Aorta (tissue), 5 donors: ENCODE measurements around the gene BRICD5. TPM values are rescaled to one million over a fixed set of nuclear protein-coding genes. Genes with fewer than 3 reads are reported as not detected.

ENCODE experiments used
- ATAC-seq: fragments of 200-7000 bp; cut with Tn5 transposase; one replicate; pipeline ENCODE4 v1.9.1; 2022; ENCODE audit warnings: moderate library complexity; ENCODE audit not compliant: low FRiP score
- DNase-seq, 2 donors: peaks; one replicate each; pipeline ENCODE4 v3.0.0-alpha.2; 2020
- H3K27ac ChIP-seq, 2 donors: one replicate each; pipeline ENCODE4 v1.5.1; 2013; ENCODE audit warnings: low read length in 2 of 2, mild to moderate bottlenecking in 2 of 2, moderate library complexity in 2 of 2, control low read depth in 1 of 2, inconsistent platforms in 1 of 2, low read depth in 1 of 2
- H3K27me3 ChIP-seq, 2 donors: one replicate each; pipeline ENCODE4 v1.6.1; 2013; ENCODE audit warnings: control low read depth in 1 of 2, low read length in 1 of 2, mild to moderate bottlenecking in 1 of 2, moderate library complexity in 1 of 2; ENCODE audit not compliant: insufficient read depth in 2 of 2, control insufficient read depth in 1 of 2
- H3K36me3 ChIP-seq, 2 donors: one replicate each; pipeline ENCODE4 v1.6.1; 2013; ENCODE audit warnings: control low read depth in 1 of 2, low read length in 1 of 2, mild to moderate bottlenecking in 1 of 2; ENCODE audit not compliant: insufficient read depth in 2 of 2, control insufficient read depth in 1 of 2
- H3K4me1 ChIP-seq, 2 donors: one replicate each; pipeline ENCODE4 v1.6.1; 2013; ENCODE audit warnings: low read length in 2 of 2, control low read depth in 1 of 2, mild to moderate bottlenecking in 1 of 2, moderate library complexity in 1 of 2; ENCODE audit not compliant: insufficient read depth in 2 of 2, control insufficient read depth in 1 of 2
- H3K4me3 ChIP-seq, 2 donors: one replicate each; pipeline ENCODE4 v1.5.1; 2013; ENCODE audit warnings: low read length in 2 of 2, control low read depth in 1 of 2, mild to moderate bottlenecking in 1 of 2
- H3K9me3 ChIP-seq: one replicate; pipeline ENCODE4 v1.6.1; 2013; ENCODE audit warnings: mild to moderate bottlenecking, low read length; ENCODE audit not compliant: control insufficient read depth
- WGBS, 2 donors: extraction: QIAGEN DNeasy Blood & Tissue Kit; methylation state at CpG; one replicate each; pipeline ENCODE4 v1.1.7; 2013; 5-methylcytosine and 5-hydroxymethylcytosine counted together
- intact Hi-C, 2 donors: fragments of 100-400 bp; cut with DNase I; formaldehyde crosslinking; loops; one replicate each; pipeline versions ENCODE4 v1.14.2 to v1.15.0; 2022
- polyA plus RNA-seq, 2 donors: library from polyadenylated mRNA; stranded (reverse); fragments of 200-250 nt; gene quantifications; one replicate each; pipeline ENCODE4 v1.2.3, GENCODE V29; 2013
- total RNA-seq, 2 donors: library from RNA; stranded (reverse); fragmentation: NEBNext Ultra II Directional; extraction: Animal tissue kit (Norgen Biotek cat#: 25700); gene quantifications; one replicate each; pipeline ENCODE4 v1.2.1, GENCODE V29; 2021
- donor health status: healthy with polysubstance abuse.
- donor health status: Bipolar disorder and iron deficiency.
- donor health status: DM: no; HTN: no; CAD: no.
- donor health status: DM: no; HTN: no; CAD: no.
- donor health status: DM: yes; HTN: yes; CAD: no.

Gene BRICD5
- total and polyA plus RNA-seq, 4 donors, result 0.88 to 36.1 (median 4.7) TPM

GRCh38 chr16:2177561-2177960, 33.1 kb downstream of the BRICD5 start:
- Histone ChIP-seq H3K4me3 (no peak overlapping the region), H3K27me3 (no peaks in the 10 kb centered on the region), H3K4me1 (no peaks in the 10 kb centered on the region), H3K9me3 (no peaks in the 10 kb centered on the region), H3K36me3 (peaks cover 0 to 12% of the 10 kb centered on the region in 2 donors), H3K27ac (no peak overlapping the region)
- DNase-seq (no peak), ATAC-seq (no peak)
- 92 to 96% methylated on average over 20 of the region's 20 CpGs for WGBS, 2 donors
- intact Hi-C loops, result no loop called here

GRCh38 chr16:2177101-2177500, 33.6 kb downstream of the BRICD5 start:
- Histone ChIP-seq H3K27ac (no peak overlapping the region), H3K4me3 (no peak overlapping the region), H3K9me3 (no peaks in the 10 kb centered on the region), H3K36me3 (peaks cover 0 to 12% of the 10 kb centered on the region in 2 donors), H3K27me3 (no peaks in the 10 kb centered on the region), H3K4me1 (no peaks in the 10 kb centered on the region)
- DNase-seq, result no peak
- ATAC-seq, result no peak
- intact Hi-C loops, result no loop called here
- WGBS, 2 donors, result 90 to 91% methylated on average over 18 of the region's 18 CpGs

- 94 to 95% methylated on average over 23 of the region's 23 CpGs for WGBS, 2 donors
- DNase-seq (no peak), ATAC-seq (no peak)
- Histone ChIP-seq H3K36me3 (peaks cover 0 to 12% of the 10 kb centered on the region in 2 donors), H3K4me1 (no peaks in the 10 kb centered on the region), H3K9me3 (no peaks in the 10 kb centered on the region), H3K4me3 (no peak overlapping the region), H3K27me3 (no peaks in the 10 kb centered on the region), H3K27ac (no peak overlapping the region)
- intact Hi-C loops, result no loop called here
Measured at GRCh38 chr16:2176047-2176446, 34.6 kb downstream of the BRICD5 start.

GRCh38 chr16:2175454-2175853, 35.2 kb downstream of the BRICD5 start:
- ATAC-seq, result no peak
- no peaks in the 10 kb centered on the region for H3K4me1 ChIP-seq
- no peak for DNase-seq
- no peaks in the 10 kb centered on the region for H3K27me3 ChIP-seq
- 91 to 92% methylated on average over 10 of the region's 10 CpGs for WGBS, 2 donors
- no peak overlapping the region for H3K4me3 ChIP-seq
- H3K9me3 ChIP-seq, result no peaks in the 10 kb centered on the region
- no peak overlapping the region for H3K27ac ChIP-seq
- intact Hi-C loops, result no loop called here
- H3K36me3 ChIP-seq, result peaks cover 0 to 12% of the 10 kb centered on the region in 2 donors

GRCh38 chr16:2174396-2175131, 36.1 kb downstream of the BRICD5 start:
- H3K27ac ChIP-seq, result no peak overlapping the region
- peaks cover 0 to 12% of the 10 kb centered on the region in 2 donors for H3K36me3 ChIP-seq
- DNase-seq (no peak), ATAC-seq (no peak)
- H3K9me3 ChIP-seq, result no peaks in the 10 kb centered on the region
- H3K4me1 ChIP-seq, result no peaks in the 10 kb centered on the region
- no peaks in the 10 kb centered on the region for H3K27me3 ChIP-seq
- intact Hi-C loops, result no loop called here
- no peak overlapping the region for H3K4me3 ChIP-seq
- 88 to 89% methylated on average over 21 of the region's 21 CpGs for WGBS, 2 donors

- Histone ChIP-seq H3K9me3 (no peaks in the 10 kb centered on the region), H3K4me3 (no peak overlapping the region), H3K27ac (no peak overlapping the region), H3K36me3 (peaks cover 0 to 12% of the 10 kb centered on the region in 2 donors), H3K27me3 (no peaks in the 10 kb centered on the region), H3K4me1 (no peaks in the 10 kb centered on the region)
- intact Hi-C loops, result no loop called here
- DNase-seq (no peak), ATAC-seq (no peak)
- 85 to 93% methylated on average over 3 to 4 of the region's 4 CpGs for WGBS, 2 donors
Measured at GRCh38 chr16:2173916-2174315, 36.7 kb downstream of the BRICD5 start.

GRCh38 chr16:2173366-2173765, 37.3 kb downstream of the BRICD5 start:
- intact Hi-C loops, result no loop called here
- H3K9me3 ChIP-seq, result no peaks in the 10 kb centered on the region
- ATAC-seq (no peak), DNase-seq (no peak)
- H3K4me3 ChIP-seq, result no peak overlapping the region
- 87 to 94% methylated on average over 14 of the region's 14 CpGs for WGBS, 2 donors
- H3K27me3 ChIP-seq, result no peaks in the 10 kb centered on the region
- H3K4me1 ChIP-seq, result no peaks in the 10 kb centered on the region
- H3K27ac ChIP-seq, result no peak overlapping the region
- peaks cover 0 to 12% of the 10 kb centered on the region in 2 donors for H3K36me3 ChIP-seq

GRCh38 chr16:2172688-2173335, 37.9 kb downstream of the BRICD5 start:
- 92 to 95% methylated on average over 29 of the region's 29 CpGs for WGBS, 2 donors
- peaks cover 0 to 14% of the 10 kb centered on the region in 2 donors for H3K36me3 ChIP-seq

More at GRCh38 chr16:2172688-2173335, 37.9 kb downstream of the BRICD5 start:
- Histone ChIP-seq H3K4me3 (no peak overlapping the region), H3K27ac (no peak overlapping the region), H3K27me3 (no peaks in the 10 kb centered on the region), H3K9me3 (no peaks in the 10 kb centered on the region), H3K4me1 (no peaks in the 10 kb centered on the region)
- intact Hi-C loops, result no loop called here
- ATAC-seq, result no peak
- no peak for DNase-seq
